GM12878 (cell line): ENCODE results near the gene PHKG2.

Source experiments
- ATF3 ChIP-seq: IDR thresholded peaks from 2 replicates; pipeline ENCODE4 v1.6.1; 2011; ENCODE audit warnings: low read depth, mild to moderate bottlenecking, low read length, moderate library complexity, borderline replicate concordance; ENCODE audit errors: extremely low read depth
- BRCA1 ChIP-seq: IDR thresholded peaks from 2 replicates; pipeline ENCODE4 v1.6.1; 2011; ENCODE audit warnings: low read depth, low read length, improper control_type of control experiment
- CBFB ChIP-seq: IDR thresholded peaks from 2 replicates; pipeline ENCODE4 v1.6.1; 2016; ENCODE audit warnings: antibody characterized with exemption, low read depth
- CREB1 ChIP-seq: IDR thresholded peaks from 2 replicates; pipeline ENCODE4 v1.6.1; 2012; ENCODE audit warnings: low read depth, mild to moderate bottlenecking, inconsistent platforms
- CTCF ChIP-seq, 3 experiments: IDR thresholded peaks in 2 of 3; conservative IDR thresholded peaks in 1 of 3; 2 replicates each; pipeline ENCODE4 v1.5.1; 2011; ENCODE audit warnings: low read depth in 3 of 3, low read length in 3 of 3, mild to moderate bottlenecking in 3 of 3, control low read depth in 2 of 3, moderate library complexity in 2 of 3, inconsistent platforms in 1 of 3, mixed read lengths in 1 of 3; ENCODE audit not compliant: control insufficient read depth in 2 of 3, insufficient read depth in 1 of 3; ENCODE audit errors: extremely low read depth in 1 of 3
- EGR1 ChIP-seq, 2 experiments: IDR thresholded peaks; 1 replicate in 1 of 2; 2 replicates in 1 of 2; pipeline ENCODE4 v1.6.1; 2011 to 2012; ENCODE audit warnings: low read depth in 2 of 2, low read length in 2 of 2, borderline replicate concordance in 1 of 2, mild to moderate bottlenecking in 1 of 2, moderate library complexity in 1 of 2
- EZH2 ChIP-seq: IDR thresholded peaks from 2 replicates; pipeline ENCODE4 v1.6.1; 2012; ENCODE audit warnings: low read depth, mild to moderate bottlenecking, control low read depth, inconsistent platforms, low read length, borderline replicate concordance; ENCODE audit not compliant: control insufficient read depth
- FOXM1 ChIP-seq: IDR thresholded peaks from 2 replicates; pipeline ENCODE4 v1.6.1; 2012; ENCODE audit warnings: low read depth, mild to moderate bottlenecking, inconsistent platforms, low read length, moderate library complexity
- MEF2A ChIP-seq: IDR thresholded peaks from 2 replicates; pipeline ENCODE4 v1.6.1; 2011; ENCODE audit warnings: low read depth, mild to moderate bottlenecking, low read length, moderate library complexity; ENCODE audit not compliant: insufficient read depth
- POLR2A ChIP-seq: IDR thresholded peaks from 2 replicates; pipeline ENCODE4 v1.6.1; 2011; ENCODE audit warnings: low read depth, mild to moderate bottlenecking, low read length
- RELA ChIP-seq: fragments of 450-650 bp; IDR thresholded peaks from 2 replicates; pipeline ENCODE4 v1.8.0; 2014; ENCODE audit warnings: borderline replicate concordance; ENCODE audit not compliant: partially characterized antibody
- SPI1 ChIP-seq: IDR thresholded peaks from 2 replicates; pipeline ENCODE4 v1.6.1; 2011; ENCODE audit warnings: low read depth, mild to moderate bottlenecking, low read length, moderate library complexity, borderline replicate concordance; ENCODE audit not compliant: insufficient read depth
- USF2 ChIP-seq: IDR thresholded peaks from 2 replicates; pipeline ENCODE4 v1.6.1; 2011; ENCODE audit warnings: low read depth, low read length, improper control_type of control experiment, borderline replicate concordance

GRCh38 chr16:30775392-30776188, 27.4 kb downstream of the PHKG2 start:
- TF ChIP-seq CTCF (IDR thresholded peaks at IDR 0.05 in 2 of 3, conservative IDR thresholded peaks at IDR 0.05 in 1 of 3; ENCODE audit: control insufficient read depth in 2 of 3, extremely low read depth in 1 of 3, insufficient read depth in 1 of 3, low read depth in 3 of 3, low read length in 3 of 3) (no peak), EGR1 (IDR thresholded peaks at IDR 0.05; ENCODE audit: borderline replicate concordance in 1 of 2, low read depth in 2 of 2, low read length in 2 of 2) (peak in 1 of 2 experiments; percentile 6; a peak in 1 of 3 replicates), USF2 (no peak), FOXM1 (no peak), RELA (no peak), MEF2A (no peak), CREB1 (peak; percentile 91), ATF3 (no peak), SPI1 (no peak), BRCA1 (no peak), CBFB (no peak), POLR2A (peak; percentile 86), EZH2 (no peak)
